ENCODE measurements around the gene ADPRM.
"Not testable (repeated sequence)": the region's sequence is repeated elsewhere in the genome, so short reads cannot be mapped to it uniquely, and the experiment has no call there.

ADPRM gene

DNA sequence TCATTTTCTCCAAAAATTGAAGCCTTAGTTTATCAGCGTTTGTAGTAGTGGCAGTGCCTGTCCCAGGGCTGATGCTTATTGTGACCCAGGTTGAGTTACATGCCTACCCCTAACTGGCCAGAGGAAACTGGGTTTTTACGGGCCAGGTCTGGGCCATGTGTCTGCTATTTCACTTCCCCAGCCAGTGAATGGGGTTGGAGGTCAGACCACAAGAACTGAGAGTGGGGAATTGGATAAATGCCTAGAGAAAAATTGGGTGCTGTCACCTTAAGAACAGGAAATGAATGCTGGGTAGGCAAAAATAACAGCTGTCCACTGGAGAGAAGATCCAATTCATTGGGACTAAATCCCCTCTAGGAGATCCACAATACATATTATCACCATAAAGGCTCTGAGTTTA lies 5.2 kb downstream of the ADPRM start:
- DNase-seq, result no peak

DNA sequence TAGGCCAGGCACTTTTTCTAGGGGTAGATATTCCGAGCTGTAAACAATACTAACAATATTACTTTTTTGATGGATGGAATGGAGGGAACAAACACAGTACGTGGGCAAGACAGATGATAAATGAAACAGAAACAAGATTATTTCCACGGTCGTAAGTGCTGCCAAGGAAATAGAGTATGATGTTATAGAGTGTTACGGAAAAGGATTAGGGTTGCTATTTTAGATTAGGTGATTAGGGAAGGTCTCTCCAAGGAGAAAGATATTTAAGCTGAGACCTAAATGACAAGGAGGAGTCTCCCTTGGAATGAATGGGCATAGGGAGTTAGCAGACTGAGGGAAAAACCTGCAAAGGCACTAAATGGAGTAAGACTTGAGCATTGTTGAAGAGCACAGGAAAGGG lies 8.3 kb downstream of the ADPRM start:
- DNase-seq, result no peak

DNA sequence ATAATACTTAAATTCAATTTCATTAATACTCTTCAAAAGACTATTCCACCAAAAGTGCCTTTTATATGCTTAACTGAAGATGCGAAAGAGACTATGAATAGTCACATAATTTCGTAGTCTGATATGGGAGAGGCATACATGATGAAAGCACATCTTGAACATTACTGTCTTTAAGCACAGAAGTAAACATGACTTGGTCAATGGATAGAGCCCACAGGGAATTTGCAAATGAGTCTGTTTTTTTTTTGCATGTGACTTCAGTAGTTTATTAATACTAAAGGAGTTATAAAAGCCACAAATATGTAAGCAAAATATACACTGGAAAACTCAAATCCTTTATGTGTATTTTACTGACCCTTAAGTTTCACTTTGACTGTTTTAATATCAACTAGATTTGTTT lies 15.9 kb downstream of the ADPRM start:
- DNase-seq, result no peak

DNA sequence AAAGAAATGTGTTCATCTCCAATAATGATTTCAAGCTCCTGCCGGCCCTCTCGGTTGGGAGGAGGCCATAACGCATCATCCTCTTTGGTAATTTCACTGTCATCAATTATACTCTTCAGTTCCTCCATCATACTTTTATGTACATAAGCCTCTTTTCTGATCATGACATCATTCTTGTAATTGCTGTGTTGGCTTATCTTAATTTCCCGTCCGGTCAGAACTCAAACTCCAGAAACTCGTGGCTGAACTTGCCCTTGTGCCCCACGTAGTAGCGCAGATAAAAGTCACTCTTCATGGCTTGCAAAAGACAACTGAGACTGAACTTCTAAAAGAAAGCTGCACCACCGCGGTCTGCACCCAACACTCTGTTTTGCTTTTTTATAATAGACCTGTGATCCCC lies 18.8 kb downstream of the ADPRM start:
- no peak for DNase-seq

DNA sequence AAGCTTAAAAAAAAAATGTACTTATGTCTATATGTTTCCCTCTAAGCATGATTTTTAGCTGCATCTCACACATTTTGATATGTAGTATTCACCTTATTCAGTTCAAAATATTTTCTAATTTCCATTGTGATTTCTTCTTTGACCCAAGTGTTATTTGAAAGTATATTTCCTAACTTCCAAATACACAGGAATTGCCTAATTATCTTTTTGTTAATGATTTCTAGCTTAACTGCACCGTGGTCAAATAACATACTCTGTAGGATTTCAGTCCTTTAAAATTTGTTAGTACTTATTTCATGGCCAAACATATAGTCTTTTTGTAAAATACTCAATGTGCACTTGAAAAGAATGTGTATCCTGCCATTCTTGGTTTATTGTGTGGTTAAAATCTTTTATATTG lies 21.2 kb downstream of the ADPRM start:
- DNase-seq, result no peak

DNA sequence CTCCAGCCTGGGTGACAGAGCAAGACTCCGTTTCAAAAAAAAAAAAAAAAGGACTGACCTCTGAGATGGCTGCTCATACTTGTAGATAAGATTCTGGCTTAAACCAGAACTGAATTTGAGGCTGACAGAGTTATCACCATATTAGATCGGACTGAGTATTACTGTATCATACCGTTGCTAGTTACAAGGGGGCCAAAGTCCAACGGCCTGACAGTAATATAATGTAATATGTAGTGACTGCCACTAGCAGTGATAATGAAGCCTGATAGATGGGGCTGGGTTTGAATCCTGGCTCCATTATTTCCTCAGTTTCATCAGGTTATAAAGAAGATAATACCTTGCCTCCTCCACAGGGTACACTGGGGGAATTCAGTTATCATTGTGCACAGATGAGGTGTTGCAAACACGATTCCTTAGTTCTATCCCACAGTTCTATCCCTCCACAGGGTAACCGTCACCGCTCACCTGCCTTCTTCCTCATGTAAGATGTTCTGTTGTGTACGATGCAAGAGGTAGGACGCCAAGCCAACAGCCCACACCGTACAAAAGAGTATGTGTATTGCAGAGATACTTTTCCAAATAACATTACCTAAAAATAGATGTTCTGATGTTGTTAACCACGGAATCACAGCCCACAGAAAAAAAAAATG lies 27.3 kb downstream of the ADPRM start:
- DNase-seq, result no peak

DNA sequence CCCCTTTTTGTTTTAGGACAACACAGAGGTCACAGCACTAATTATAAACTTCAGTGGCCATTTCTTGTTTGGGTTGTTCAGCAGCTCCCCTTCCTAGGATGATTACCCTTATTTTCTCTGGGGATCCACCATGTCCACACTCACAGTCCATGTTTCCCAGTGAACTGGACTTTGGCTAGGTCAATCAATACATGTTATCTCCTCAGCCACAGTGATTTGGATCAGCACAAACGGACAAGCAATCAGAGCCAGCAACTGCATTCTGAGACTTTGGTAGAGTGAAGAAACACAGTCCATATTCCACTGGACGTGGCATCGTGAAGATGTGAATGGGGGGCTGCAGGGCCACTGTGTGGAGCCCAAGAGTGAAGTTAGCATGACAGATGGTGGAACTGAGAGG lies 27.9 kb downstream of the ADPRM start:
- DNase-seq, result no peak

- DNase-seq, result no peak
Measured at GRCh38 chr17:10726196-10726595, 28.8 kb downstream of the ADPRM start.

GRCh38 chr17:10727192-10727591 lies 29.8 kb downstream of the ADPRM start:
- no peak for DNase-seq

GRCh38 chr17:10728331-10728892 lies 31.0 kb downstream of the ADPRM start:
- no peak for DNase-seq

- DNase-seq, result peak; percentile 41
Measured at GRCh38 chr17:10729334-10730193, 32.2 kb downstream of the ADPRM start, which contains the start of gene TMEM220. TSS of gene TMEM220 (minus strand) at chr17:10730023. CDS start at chr17:10729851, 172 bp downstream.

DNA sequence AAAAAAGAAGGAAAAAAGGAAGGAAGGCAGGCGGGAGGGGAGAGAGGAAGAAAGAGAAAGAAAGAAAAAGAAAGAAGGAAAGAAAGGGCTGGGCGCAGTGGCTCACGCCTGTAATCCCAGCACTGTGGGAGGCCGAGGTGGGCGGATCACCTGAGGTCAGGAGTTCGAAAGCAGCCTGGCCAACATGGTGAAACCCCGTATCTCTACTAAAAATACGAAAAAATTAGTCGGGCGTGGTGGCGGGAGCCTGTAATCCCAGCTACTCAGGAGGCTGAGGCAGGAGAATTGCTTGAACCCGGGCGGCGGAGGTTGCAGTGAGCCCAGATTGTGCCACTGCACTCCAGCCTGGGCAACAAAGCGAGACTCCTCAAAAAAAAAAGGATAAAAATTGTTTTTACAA lies 32.9 kb downstream of the ADPRM start:
- peak; percentile 56 for DNase-seq

GRCh38 chr17:10731408-10731879 lies 34.0 kb downstream of the ADPRM start:
- no peak for DNase-seq

GRCh38 chr17:10732121-10732520 lies 34.7 kb downstream of the ADPRM start:
- DNase-seq, result not testable (repeated sequence)

GRCh38 chr17:10733666-10734065 lies 36.3 kb downstream of the ADPRM start:
- DNase-seq, result no peak

DNA sequence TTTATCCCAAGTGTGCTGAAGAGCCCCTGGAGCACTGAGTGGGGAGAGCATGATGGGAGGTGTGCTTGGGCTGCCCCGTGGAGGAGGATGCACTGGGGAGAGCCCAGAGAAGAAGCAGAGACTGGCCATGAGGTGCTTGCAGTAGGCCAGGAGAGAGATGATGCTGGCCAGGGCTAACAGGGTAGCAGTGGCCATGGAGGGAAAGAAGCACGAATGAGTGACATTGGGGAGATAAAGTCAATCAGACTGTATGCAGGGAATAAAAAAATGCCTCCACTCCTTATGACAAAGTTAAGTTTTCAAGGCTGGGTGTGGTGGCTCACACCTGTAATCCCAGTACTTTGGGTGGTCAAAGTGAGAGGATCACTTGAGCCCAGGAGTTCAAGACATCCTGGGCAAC lies 37.9 kb downstream of the ADPRM start:
- no peak for DNase-seq

GRCh38 chr17:10735821-10736220 lies 38.4 kb downstream of the ADPRM start:
- DNase-seq, result no peak

DNA sequence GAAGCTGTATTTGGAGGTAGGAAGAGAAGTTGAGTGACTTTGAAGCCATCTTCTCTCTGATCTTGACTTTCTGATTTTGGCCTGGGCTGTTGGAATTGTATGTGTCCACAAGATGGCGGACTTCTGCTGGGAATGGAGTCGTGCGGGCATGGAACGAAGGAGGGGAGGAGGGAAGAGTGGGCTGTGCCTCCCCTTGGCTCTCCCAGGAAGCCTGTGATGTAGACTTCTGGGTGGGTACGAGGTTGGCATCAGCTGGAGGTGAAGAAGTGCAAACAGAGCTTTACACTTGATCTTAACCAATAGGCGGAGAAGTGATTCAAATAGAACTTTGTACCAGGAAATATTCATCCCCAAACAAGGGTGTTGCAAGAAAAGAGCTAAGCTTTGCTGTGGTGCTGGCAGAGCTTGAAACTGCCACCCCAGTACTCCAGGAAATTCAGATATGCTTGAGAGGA lies 39.8 kb downstream of the ADPRM start:
- peak; percentile 7 for DNase-seq

- DNase-seq, result no peak
Measured at GRCh38 chr17:10737736-10738135, 40.3 kb downstream of the ADPRM start.

DNA sequence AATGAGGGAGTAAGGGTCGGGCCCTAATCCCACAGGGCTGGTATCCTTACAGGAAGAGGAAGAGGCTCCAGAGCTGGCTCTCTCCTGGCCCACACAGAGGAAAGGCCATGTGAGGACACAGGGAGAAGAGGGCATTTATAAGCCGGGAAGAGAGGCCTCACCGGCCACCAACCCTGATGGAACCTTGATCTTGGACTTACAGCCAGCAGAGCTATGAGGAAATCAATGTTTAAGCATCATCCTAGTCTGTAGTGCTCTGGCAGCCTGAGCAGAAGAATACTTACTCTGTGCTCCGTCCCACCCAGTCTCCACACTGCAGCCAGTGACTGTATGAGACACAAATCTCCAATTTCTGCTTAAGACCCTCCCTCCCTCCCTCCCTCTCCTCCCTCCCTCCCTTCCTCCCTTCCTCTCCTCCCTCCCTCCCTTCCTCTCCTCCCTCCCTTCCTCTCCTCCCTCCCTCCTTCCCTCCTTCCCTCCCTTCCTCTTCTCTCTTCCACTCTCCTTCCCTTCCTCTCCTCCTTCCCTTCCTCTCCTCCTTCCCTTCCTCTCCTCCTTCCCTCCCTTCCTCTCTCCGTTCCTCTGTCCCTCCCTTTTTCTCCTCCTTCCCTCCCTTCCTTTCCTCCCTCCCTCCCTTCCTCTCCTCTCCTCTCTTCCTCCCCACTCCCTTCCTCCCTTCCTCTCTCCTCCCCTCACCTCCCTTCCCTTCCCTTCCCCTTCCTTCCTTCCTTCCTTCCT lies 41.3 kb downstream of the ADPRM start:
- DNase-seq, result no peak

- no peak for DNase-seq
Measured at GRCh38 chr17:10739386-10739785, 42.0 kb downstream of the ADPRM start.

- no peak for DNase-seq
Measured at GRCh38 chr17:10741416-10742135, 44.2 kb downstream of the ADPRM start.
